Activated naive CD4-positive, alpha-beta T cell treated with anti-CD3 and anti-CD28 coated beads, Interleukin-2, amount 50 U/mL, for 72 hours (primary cell): ENCODE results near the gene UNCX. TPM values are rescaled to one million over a fixed set of nuclear protein-coding genes. Genes with fewer than 3 reads are reported as not detected.

Experiments used
- ATAC-seq, 2 donors: fragments of 150-1000 bp; cut with Tn5 transposase; 2 replicates each; pipeline ENCODE4 v1.10.0; 2021; ENCODE audit warnings: mild to moderate bottlenecking in 2 of 2, moderate library complexity in 2 of 2
- DNase-seq, 2 donors: peaks; one replicate each; pipeline ENCODE4 v3.0.0; 2021 to 2022; ENCODE audit warnings: low spot score in 2 of 2
- H3K27ac Mint-ChIP-seq, 2 donors: one replicate each; pipeline ENCODE4 v1.8.0; 2022; ENCODE audit warnings: mild to moderate bottlenecking in 2 of 2, mixed read lengths in 2 of 2
- H3K36me3 Mint-ChIP-seq, 2 donors: one replicate each; pipeline ENCODE4 v1.8.0; 2022; ENCODE audit warnings: mixed read lengths in 2 of 2
- H3K9me3 Mint-ChIP-seq, 2 donors: one replicate each; pipeline ENCODE4 v1.8.0; 2022; ENCODE audit warnings: mixed read lengths in 2 of 2
- total RNA-seq, 2 donors: library from RNA; stranded (reverse); gene quantifications; one replicate each; pipeline ENCODE4 v1.2.3, GENCODE V29; 2022

The UNCX gene
- total RNA-seq, 2 donors from 2014 or later: not detected

GRCh38 chr7:1245524-1246050, 12.9 kb downstream of the UNCX start:
- DNase-seq (no peak), ATAC-seq (no peak)
- peak overlapping the region in 1 of 2 donors; percentile 81 for H3K27ac Mint-ChIP-seq
- peaks cover 0 to 3% of the 10 kb centered on the region in 2 donors for H3K36me3 Mint-ChIP-seq
- H3K9me3 Mint-ChIP-seq: no peaks in the 10 kb centered on the region

- H3K27ac Mint-ChIP-seq: peak overlapping the region in 1 of 2 donors; percentile 84
- no peak for ATAC-seq
- no peaks in the 10 kb centered on the region for H3K36me3 Mint-ChIP-seq
- H3K9me3 Mint-ChIP-seq: no peaks in the 10 kb centered on the region
- no peak for DNase-seq
Observed at GRCh38 chr7:1246160-1246870, 13.6 kb downstream of the UNCX start.

- DNase-seq (no peak), ATAC-seq (peak in 1 of 2 donors; percentile 27)
- H3K9me3 Mint-ChIP-seq: no peaks in the 10 kb centered on the region
- no peak overlapping the region for H3K27ac Mint-ChIP-seq
- no peaks in the 10 kb centered on the region for H3K36me3 Mint-ChIP-seq
Observed at GRCh38 chr7:1246871-1247526, 14.3 kb downstream of the UNCX start.

GRCh38 chr7:1247527-1248041, 14.9 kb downstream of the UNCX start:
- Mint-ChIP-seq H3K9me3 (no peaks in the 10 kb centered on the region), H3K27ac (no peak overlapping the region), H3K36me3 (no peaks in the 10 kb centered on the region)
- DNase-seq: no peak
- no peak for ATAC-seq

- DNase-seq (no peak), ATAC-seq (peak; percentile 13 to 47)
- H3K36me3 Mint-ChIP-seq: no peaks in the 10 kb centered on the region
- H3K27ac Mint-ChIP-seq: peak overlapping the region in 1 of 2 donors; percentile 14
- H3K9me3 Mint-ChIP-seq: no peaks in the 10 kb centered on the region
Observed at GRCh38 chr7:1248143-1248915, 15.7 kb downstream of the UNCX start.

GRCh38 chr7:1248916-1249581, 16.4 kb downstream of the UNCX start:
- Mint-ChIP-seq H3K27ac (no peak overlapping the region), H3K36me3 (no peaks in the 10 kb centered on the region), H3K9me3 (no peaks in the 10 kb centered on the region)
- DNase-seq (no peak), ATAC-seq (no peak)

- Mint-ChIP-seq H3K9me3 (no peaks in the 10 kb centered on the region), H3K27ac (no peak overlapping the region), H3K36me3 (no peaks in the 10 kb centered on the region)
- ATAC-seq: no peak
- DNase-seq: no peak
Observed at GRCh38 chr7:1249731-1250130, 17.1 kb downstream of the UNCX start.

- ATAC-seq: no peak
- DNase-seq: no peak
- H3K27ac Mint-ChIP-seq: no peak overlapping the region
- no peaks in the 10 kb centered on the region for H3K9me3 Mint-ChIP-seq
- H3K36me3 Mint-ChIP-seq: no peaks in the 10 kb centered on the region
Observed at GRCh38 chr7:1250901-1251300, 18.2 kb downstream of the UNCX start.

GRCh38 chr7:1251796-1252539, 19.3 kb downstream of the UNCX start:
- ATAC-seq: no peak
- Mint-ChIP-seq H3K36me3 (no peaks in the 10 kb centered on the region), H3K9me3 (no peaks in the 10 kb centered on the region)

GRCh38 chr7:1252540-1253090, 19.9 kb downstream of the UNCX start:
- no peak overlapping the region for H3K27ac Mint-ChIP-seq
- DNase-seq (no peak), ATAC-seq (no peak)
- H3K36me3 Mint-ChIP-seq: no peaks in the 10 kb centered on the region
- no peaks in the 10 kb centered on the region for H3K9me3 Mint-ChIP-seq

More at GRCh38 chr7:1251796-1252539, 19.3 kb downstream of the UNCX start:
- DNase-seq: no peak
- no peak overlapping the region for H3K27ac Mint-ChIP-seq

GRCh38 chr7:1253681-1254181, 21.1 kb downstream of the UNCX start:
- Mint-ChIP-seq H3K9me3 (no peaks in the 10 kb centered on the region), H3K27ac (no peak overlapping the region), H3K36me3 (no peaks in the 10 kb centered on the region)
- DNase-seq (no peak), ATAC-seq (no peak)

- no peak for ATAC-seq
- Mint-ChIP-seq H3K36me3 (no peaks in the 10 kb centered on the region), H3K27ac (no peak overlapping the region)
Observed at GRCh38 chr7:1254281-1255079, 21.8 kb downstream of the UNCX start.

GRCh38 chr7:1255080-1255816, 22.6 kb downstream of the UNCX start:
- ATAC-seq (no peak), DNase-seq (no peak)
- no peaks in the 10 kb centered on the region for H3K36me3 Mint-ChIP-seq
- no peaks in the 10 kb centered on the region for H3K9me3 Mint-ChIP-seq
- H3K27ac Mint-ChIP-seq: no peak overlapping the region

More at GRCh38 chr7:1254281-1255079, 21.8 kb downstream of the UNCX start:
- no peak for DNase-seq
- no peaks in the 10 kb centered on the region for H3K9me3 Mint-ChIP-seq

GRCh38 chr7:1255817-1256340, 23.2 kb downstream of the UNCX start:
- H3K27ac Mint-ChIP-seq: no peak overlapping the region
- no peaks in the 10 kb centered on the region for H3K9me3 Mint-ChIP-seq
- DNase-seq (no peak), ATAC-seq (no peak)
- no peaks in the 10 kb centered on the region for H3K36me3 Mint-ChIP-seq
